Adrenal gland (tissue), 12 donors: Measurements from ENCODE around the gene RPS6KL1. TPM values are rescaled to one million over a fixed set of nuclear protein-coding genes. Genes with fewer than 3 reads are reported as not detected.

Source experiments
- DNase-seq, 7 donors: peaks; one replicate each; pipeline ENCODE4 v3.0.0-alpha.2; 2019 to 2020
- H3K27ac ChIP-seq, 5 donors: fragments of 200-600 bp; sonication (generic) in 4 of 5; 1 replicate in 3 of 5; 2 replicates in 2 of 5; pipeline versions ENCODE4 v1.5.1 to v1.8.0; 2016 to 2020; ENCODE audit warnings: mild to moderate bottlenecking in 1 of 5
- H3K27me3 ChIP-seq: fragments of 200-600 bp; 2 replicates; pipeline ENCODE4 v1.8.0; 2021
- H3K36me3 ChIP-seq, 2 donors: fragments of 200-600 bp; replicated peaks in 1 of 2; 1 replicate in 1 of 2; 2 replicates in 1 of 2; pipeline versions ENCODE4 v1.5.1 to v1.8.0; 2018 to 2022
- H3K4me1 ChIP-seq, 2 donors: fragments of 200-600 bp; replicated peaks in 1 of 2; 1 replicate in 1 of 2; 2 replicates in 1 of 2; pipeline versions ENCODE4 v1.5.1 to v1.8.0; 2018 to 2021
- H3K4me3 ChIP-seq, 4 donors: fragments of 200-600 bp; sonication (generic) in 3 of 4; one replicate each; pipeline ENCODE4 v1.5.1; 2016 to 2018
- H3K9me3 ChIP-seq, 3 donors: fragments of 200-600 bp; sonication (generic) in 1 of 3; replicated peaks in 1 of 3; 1 replicate in 2 of 3; 2 replicates in 1 of 3; pipeline versions ENCODE4 v1.5.1 to v1.8.0; 2016 to 2021
- CTCF ChIP-seq, 6 experiments: fragments of 450-650 bp in 4 of 6; fragments of 200-600 bp in 2 of 6; sonication (generic) in 1 of 6; IDR thresholded peaks; 1 replicate in 5 of 6; 2 replicates in 1 of 6; pipeline versions ENCODE4 v1.5.1 to v1.8.0; 2016 to 2021; ENCODE audit warnings: antibody characterized with exemption in 6 of 6, mild to moderate bottlenecking in 2 of 6, moderate library complexity in 1 of 6
- POLR2A ChIP-seq, 2 donors: fragments of 450-650 bp; IDR thresholded peaks; one replicate each; pipeline ENCODE4 v1.6.1; 2017; ENCODE audit warnings: antibody characterized with exemption in 2 of 2, mild to moderate bottlenecking in 2 of 2, moderate library complexity in 1 of 2
- WGBS, 4 donors: extraction: QIAGEN DNeasy Blood & Tissue Kit in 2 of 4; methylation state at CpG; one replicate each; pipeline versions ENCODE4 v1.1.5 to v1.1.7; 2013 to 2017; 5-methylcytosine and 5-hydroxymethylcytosine counted together
- intact Hi-C, 2 donors: fragments of 100-400 bp; cut with DNase I; formaldehyde crosslinking; loops; one replicate each; pipeline versions ENCODE4 v1.14.1 to v1.15.0; 2022 to 2023
- polyA plus RNA-seq, 3 donors: library from polyadenylated mRNA; stranded (reverse); fragments of 200-250 nt in 2 of 3; fragments of 350-450 nt in 1 of 3; fragmentation: Illumina TruSeq in 1 of 3; extraction: RNeasy Lipid Tissue Mini Kit (QIAGEN cat#74804) in 1 of 3; gene quantifications; one replicate each; pipeline ENCODE4 v1.2.3, GENCODE V29; 2013 to 2014
- total RNA-seq, 9 donors: library from RNA; depleted of rRNA in 4 of 9; stranded (reverse); fragments of >200 nt in 4 of 9; fragments of 120-200 nt in 1 of 9; fragmentation: NEBNext Ultra II Directional in 1 of 9; extraction: Animal tissue kit (Norgen Biotek cat#: 25700) in 1 of 9; gene quantifications; one replicate each; pipeline versions ENCODE4 v1.1.0 to v1.2.4, GENCODE V29; 2013 to 2023
- donor health status: healthy with polysubstance abuse.
- donor health status: Bipolar disorder and iron deficiency.
- donor health status: DM: yes; HTN: yes; CAD: no.
- donor health status: DM: no; HTN: no; CAD: no.
- donor health status: DM: no; HTN: no; CAD: no.
- donor health status: DM: yes; HTN: yes; CAD: no.

RPS6KL1 gene
- total and polyA plus RNA-seq, 12 donors, result 2.0 to 28.2 (median 5.3) TPM

- peaks cover 0 to 10% of the 10 kb centered on the region in 2 donors for H3K4me1 ChIP-seq
- WGBS, 4 donors, result 75 to 84% (median 79%) methylated on average over 11 of the region's 11 CpGs
- H3K9me3 ChIP-seq, result no peaks in the 10 kb centered on the region
- H3K4me3 ChIP-seq, result no peak overlapping the region
- TF ChIP-seq CTCF (IDR thresholded peaks at IDR 0.05) (no peak), POLR2A (IDR thresholded peaks at IDR 0.05) (no peak)
- intact Hi-C loops, result no loop called here
- H3K36me3 ChIP-seq, result no peaks in the 10 kb centered on the region
- no peaks in the 10 kb centered on the region for H3K27me3 ChIP-seq
- H3K27ac ChIP-seq, result no peak overlapping the region
- DNase-seq, result no peak
Measured at GRCh38 chr14:74924061-74924460, 1.0 kb upstream of the RPS6KL1 start.

GRCh38 chr14:74921987-74922751 is 891 bp downstream of the RPS6KL1 start:
- no peaks in the 10 kb centered on the region for H3K27me3 ChIP-seq
- no peaks in the 10 kb centered on the region for H3K9me3 ChIP-seq
- intact Hi-C loops, result no loop called here
- 77 to 82% (median 81%) methylated on average over 12 to 19 of the region's 19 CpGs for WGBS, 4 donors
- H3K4me3 ChIP-seq, result peak overlapping the region in 2 of 4 donors; percentile 55 to 59
- no peak for DNase-seq
- peaks cover 0 to 13% of the 10 kb centered on the region in 2 donors for H3K4me1 ChIP-seq
- H3K36me3 ChIP-seq, result no peaks in the 10 kb centered on the region
- no peak for TF ChIP-seq POLR2A (IDR thresholded peaks at IDR 0.05)
- no peak for TF ChIP-seq CTCF (IDR thresholded peaks at IDR 0.05)
- peak overlapping the region in 1 of 5 donors; percentile 57 for H3K27ac ChIP-seq

- no peaks in the 10 kb centered on the region for H3K9me3 ChIP-seq
- no peaks in the 10 kb centered on the region for H3K27me3 ChIP-seq
- no peak for DNase-seq
- peaks cover 0 to 13% of the 10 kb centered on the region in 2 donors for H3K4me1 ChIP-seq
- intact Hi-C loops, result no loop called here
- 90 to 96% (median 93%) methylated on average over 14 to 19 of the region's 19 CpGs for WGBS, 4 donors
- TF ChIP-seq POLR2A (IDR thresholded peaks at IDR 0.05) (no peak), CTCF (IDR thresholded peaks at IDR 0.05) (no peak)
- H3K27ac ChIP-seq, result no peak overlapping the region
- no peaks in the 10 kb centered on the region for H3K36me3 ChIP-seq
- H3K4me3 ChIP-seq, result no peak overlapping the region
Measured at GRCh38 chr14:74921053-74921620, 1.9 kb downstream of the RPS6KL1 start.

- Histone ChIP-seq H3K9me3 (no peaks in the 10 kb centered on the region), H3K4me1 (peaks cover 0 to 13% of the 10 kb centered on the region in 2 donors), H3K36me3 (no peaks in the 10 kb centered on the region), H3K27me3 (no peaks in the 10 kb centered on the region), H3K27ac (no peak overlapping the region), H3K4me3 (no peak overlapping the region)
- intact Hi-C loops, result no loop called here
- TF ChIP-seq CTCF (IDR thresholded peaks at IDR 0.05) (no peak), POLR2A (IDR thresholded peaks at IDR 0.05) (no peak)
- 84 to 87% (median 85%) methylated on average over 3 to 4 of the region's 4 CpGs for WGBS, 4 donors
- DNase-seq, result no peak
Measured at GRCh38 chr14:74920281-74920680, 2.8 kb downstream of the RPS6KL1 start.
